Testis (tissue), 2 donors: ENCODE results near the gene EEF2K.

Experiments used
- CTCF ChIP-seq, 3 experiments: fragments of 450-650 bp in 2 of 3; fragments of 200-600 bp in 1 of 3; sonication (generic) in 1 of 3; IDR thresholded peaks; one replicate each; pipeline ENCODE4 v1.5.1; 2016 to 2019; ENCODE audit warnings: antibody characterized with exemption in 3 of 3, mild to moderate bottlenecking in 2 of 3, moderate library complexity in 1 of 3
- POLR2A ChIP-seq: fragments of 450-650 bp; IDR thresholded peaks from one replicate; pipeline ENCODE4 v1.6.1; 2017; ENCODE audit warnings: antibody characterized with exemption, mild to moderate bottlenecking, moderate library complexity

GRCh38 chr16:22161401-22161800, 44.7 kb upstream of the EEF2K start:
- TF ChIP-seq CTCF (IDR thresholded peaks at IDR 0.05) = no peak
- no peak for TF ChIP-seq POLR2A
